ENCODE data around the gene CAPNS2.

DNA sequence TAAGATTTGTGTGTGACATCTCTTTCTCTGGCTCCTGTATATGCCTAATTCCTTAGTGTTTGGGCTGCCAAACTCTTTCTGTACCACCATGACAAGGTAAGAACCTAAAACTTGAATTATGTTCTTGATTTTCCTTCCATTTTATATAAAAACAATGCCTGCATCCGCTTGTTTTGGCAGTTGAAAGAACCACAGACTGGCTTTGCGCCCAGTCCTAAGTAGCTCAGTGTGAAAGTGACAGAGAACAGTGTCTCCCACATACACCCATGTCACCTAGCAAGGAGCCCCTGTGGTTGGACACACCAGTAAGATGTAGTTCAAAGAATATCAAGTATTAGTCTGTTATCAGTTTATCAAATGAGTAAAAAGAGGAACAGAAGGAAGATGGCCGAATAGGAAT, 48.6 kb downstream of the CAPNS2 start:
- TF ChIP-seq, protein P1, sequence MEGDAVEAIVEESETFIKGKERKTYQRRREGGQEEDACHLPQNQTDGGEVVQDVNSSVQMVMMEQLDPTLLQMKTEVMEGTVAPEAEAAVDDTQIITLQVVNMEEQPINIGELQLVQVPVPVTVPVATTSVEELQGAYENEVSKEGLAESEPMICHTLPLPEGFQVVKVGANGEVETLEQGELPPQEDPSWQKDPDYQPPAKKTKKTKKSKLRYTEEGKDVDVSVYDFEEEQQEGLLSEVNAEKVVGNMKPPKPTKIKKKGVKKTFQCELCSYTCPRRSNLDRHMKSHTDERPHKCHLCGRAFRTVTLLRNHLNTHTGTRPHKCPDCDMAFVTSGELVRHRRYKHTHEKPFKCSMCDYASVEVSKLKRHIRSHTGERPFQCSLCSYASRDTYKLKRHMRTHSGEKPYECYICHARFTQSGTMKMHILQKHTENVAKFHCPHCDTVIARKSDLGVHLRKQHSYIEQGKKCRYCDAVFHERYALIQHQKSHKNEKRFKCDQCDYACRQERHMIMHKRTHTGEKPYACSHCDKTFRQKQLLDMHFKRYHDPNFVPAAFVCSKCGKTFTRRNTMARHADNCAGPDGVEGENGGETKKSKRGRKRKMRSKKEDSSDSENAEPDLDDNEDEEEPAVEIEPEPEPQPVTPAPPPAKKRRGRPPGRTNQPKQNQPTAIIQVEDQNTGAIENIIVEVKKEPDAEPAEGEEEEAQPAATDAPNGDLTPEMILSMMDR (conservative IDR thresholded peaks at IDR 0.05; ENCODE audit: low read depth, low read length), result no peak
- no peak for TF ChIP-seq EZH2 (IDR thresholded peaks at IDR 0.05; ENCODE audit: low read length, unreplicated experiment)
- TF ChIP-seq EZH2phosphoT487 (IDR thresholded peaks at IDR 0.05; ENCODE audit: borderline replicate concordance, low read length), result no peak
